ENCODE results near the gene SRC. TPM values are rescaled to one million over a fixed set of nuclear protein-coding genes. Genes with fewer than 3 reads are reported as not detected.

The SRC gene
- total RNA-seq, 1 experiment from 2014 or later, result 31.4 TPM

DNA sequence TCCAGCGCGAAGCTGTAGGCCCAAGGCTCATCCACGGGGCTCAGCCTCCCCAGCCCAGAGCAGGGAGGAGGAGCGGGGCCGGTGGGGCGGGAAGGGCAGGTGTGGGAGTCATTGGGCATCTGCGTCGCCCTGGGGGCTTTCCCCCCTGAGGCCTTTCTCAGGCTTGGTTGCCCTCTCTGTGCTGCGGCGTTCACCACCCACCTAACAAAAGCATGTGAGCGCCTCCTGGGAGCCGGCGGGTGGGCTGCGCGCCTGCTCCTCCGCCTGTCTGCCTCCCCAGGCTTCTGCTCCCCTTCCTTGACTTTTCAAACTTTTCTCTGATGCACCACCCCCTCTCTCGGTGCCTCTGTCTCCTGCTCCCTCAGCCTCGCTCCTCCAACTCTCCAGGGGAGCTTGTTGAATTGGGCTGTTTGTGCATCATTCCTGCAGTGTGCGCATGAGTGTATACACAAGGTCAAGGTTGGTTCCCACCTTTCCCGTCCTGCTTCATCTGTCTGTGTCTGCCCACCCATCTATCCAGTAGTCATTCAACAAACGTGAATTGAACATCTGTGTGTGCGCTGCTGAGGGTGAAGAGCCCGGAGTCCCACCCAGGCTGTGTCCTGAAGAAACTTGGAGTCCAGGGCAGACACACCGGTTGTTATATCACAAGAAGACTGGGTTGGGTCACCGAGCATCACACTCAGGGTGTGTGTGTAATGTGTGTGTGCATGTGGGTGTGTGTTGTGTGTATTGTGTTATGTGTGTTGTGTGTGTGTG, 92.7 kb downstream of the SRC start:
- peak; percentile 70 for DNase-seq
- Histone ChIP-seq H3K27me3 (ENCODE audit: control insufficient read depth, insufficient read depth, low read length) (no peaks in the 10 kb centered on the region), H3K4me3 (ENCODE audit: insufficient read depth, low read depth, low read length) (no peak overlapping the region), H3K36me3 (replicated peaks; ENCODE audit: control insufficient read depth, insufficient read depth, low read length) (no peaks in the 10 kb centered on the region)

DNA sequence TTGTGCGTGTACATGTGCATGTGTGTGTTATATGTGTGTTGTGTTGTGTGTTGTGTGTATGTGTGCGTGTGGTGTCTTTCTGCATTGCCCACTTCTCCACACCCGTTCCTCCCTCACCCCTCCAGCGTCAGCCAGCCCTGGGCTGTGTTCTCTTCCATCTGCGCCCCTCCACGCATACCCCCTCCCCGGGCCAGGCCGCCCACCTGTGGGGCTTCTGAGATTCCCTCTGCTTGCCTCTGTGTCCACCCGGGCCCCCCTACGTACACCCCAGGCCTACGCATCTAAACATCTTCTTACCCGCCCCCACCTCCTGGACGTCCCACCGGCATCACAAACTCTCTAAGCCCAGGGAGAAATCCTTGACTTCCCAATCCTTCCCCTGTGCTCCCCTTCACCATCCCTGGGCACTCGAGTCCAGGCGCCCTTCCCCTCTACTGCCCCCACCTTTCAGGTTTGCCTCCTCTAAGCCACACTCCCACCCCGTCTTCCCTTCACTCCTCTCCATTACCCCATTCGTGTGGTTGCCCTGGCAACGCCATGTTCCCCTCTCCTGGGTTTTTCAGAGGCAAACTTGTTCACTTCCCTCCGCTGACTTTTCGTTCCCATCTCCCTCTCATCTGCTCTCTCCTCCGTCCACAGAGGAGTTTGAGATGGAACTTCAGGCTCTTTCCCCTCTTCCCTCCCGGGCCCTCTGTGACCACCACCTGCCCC, 93.4 kb downstream of the SRC start:
- no peaks in the 10 kb centered on the region for H3K36me3 ChIP-seq (replicated peaks; ENCODE audit: control insufficient read depth, insufficient read depth, low read length)
- H3K27me3 ChIP-seq (ENCODE audit: control insufficient read depth, insufficient read depth, low read length), result no peaks in the 10 kb centered on the region
- H3K4me3 ChIP-seq (ENCODE audit: insufficient read depth, low read depth, low read length), result no peak overlapping the region
- DNase-seq, result peak; percentile 72

DNA sequence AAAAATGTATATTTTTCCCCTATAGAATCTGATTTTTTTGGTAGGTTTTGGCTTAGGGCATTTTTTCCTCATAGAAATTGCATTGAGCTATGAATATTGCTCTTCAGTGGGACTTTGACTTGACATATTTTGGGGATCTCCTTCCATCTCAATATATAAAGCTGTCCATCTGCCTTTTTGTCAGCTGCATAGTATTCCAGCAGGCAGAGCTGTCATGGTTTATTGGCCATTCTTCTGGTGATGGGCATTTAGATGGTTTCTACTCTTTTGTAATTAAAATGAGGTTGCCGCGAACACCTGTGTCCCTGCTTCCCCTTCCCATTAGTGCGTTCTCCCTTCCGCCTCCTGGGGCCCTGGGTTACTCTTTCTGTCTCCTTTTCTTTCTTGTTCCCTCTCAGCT, 95.1 kb downstream of the SRC start:
- no peaks in the 10 kb centered on the region for H3K36me3 ChIP-seq (replicated peaks; ENCODE audit: control insufficient read depth, insufficient read depth, low read length)
- no peaks in the 10 kb centered on the region; the same call in 1 of the 2 replicates for H3K27me3 ChIP-seq (ENCODE audit: control insufficient read depth, insufficient read depth, low read length)
- no peak for DNase-seq
- H3K4me3 ChIP-seq (ENCODE audit: insufficient read depth, low read depth, low read length), result no peak overlapping the region

GRCh38 chr20:37442547-37442946, 96.6 kb downstream of the SRC start:
- H3K4me3 ChIP-seq (ENCODE audit: insufficient read depth, low read depth, low read length), result no peak overlapping the region
- H3K27me3 ChIP-seq (ENCODE audit: control insufficient read depth, insufficient read depth, low read length), result no peaks in the 10 kb centered on the region; the same call in 1 of the 2 replicates
- DNase-seq, result no peak
- no peaks in the 10 kb centered on the region for H3K36me3 ChIP-seq (replicated peaks; ENCODE audit: control insufficient read depth, insufficient read depth, low read length)

DNA sequence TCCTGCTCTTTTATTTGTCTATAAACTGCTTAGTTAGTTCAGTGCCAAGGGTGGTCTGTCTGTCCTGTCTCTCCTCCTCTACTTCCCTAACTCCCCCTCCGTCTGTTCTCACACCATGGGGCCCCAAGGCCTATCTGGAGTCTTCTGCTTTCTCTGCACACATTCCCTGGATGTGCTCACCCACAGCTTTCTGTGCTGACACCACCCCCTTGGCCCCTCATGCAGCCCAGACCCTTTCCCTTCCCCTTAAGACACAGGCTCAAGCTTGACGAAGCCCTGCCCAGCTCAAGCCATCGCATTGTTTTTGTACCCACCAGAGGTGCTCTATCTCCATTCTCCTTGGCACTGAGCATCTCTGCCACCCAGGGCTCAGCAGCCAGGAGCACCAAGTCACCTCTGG, 97.0 kb downstream of the SRC start:
- Histone ChIP-seq H3K27me3 (ENCODE audit: control insufficient read depth, insufficient read depth, low read length) (no peaks in the 10 kb centered on the region; the same call in 1 of the 2 replicates), H3K36me3 (replicated peaks; ENCODE audit: control insufficient read depth, insufficient read depth, low read length) (no peaks in the 10 kb centered on the region)
- no peak for DNase-seq

GRCh38 chr20:37443596-37443995, 97.7 kb downstream of the SRC start:
- Histone ChIP-seq H3K36me3 (replicated peaks; ENCODE audit: control insufficient read depth, insufficient read depth, low read length) (no peaks in the 10 kb centered on the region), H3K4me3 (ENCODE audit: insufficient read depth, low read depth, low read length) (no peak overlapping the region), H3K27me3 (ENCODE audit: control insufficient read depth, insufficient read depth, low read length) (no peaks in the 10 kb centered on the region; the same call in 1 of the 2 replicates)
- no peak for DNase-seq

More for the DNA sequence above, 97.0 kb downstream of the SRC start:
- H3K4me3 ChIP-seq (ENCODE audit: insufficient read depth, low read depth, low read length), result no peak overlapping the region

DNA sequence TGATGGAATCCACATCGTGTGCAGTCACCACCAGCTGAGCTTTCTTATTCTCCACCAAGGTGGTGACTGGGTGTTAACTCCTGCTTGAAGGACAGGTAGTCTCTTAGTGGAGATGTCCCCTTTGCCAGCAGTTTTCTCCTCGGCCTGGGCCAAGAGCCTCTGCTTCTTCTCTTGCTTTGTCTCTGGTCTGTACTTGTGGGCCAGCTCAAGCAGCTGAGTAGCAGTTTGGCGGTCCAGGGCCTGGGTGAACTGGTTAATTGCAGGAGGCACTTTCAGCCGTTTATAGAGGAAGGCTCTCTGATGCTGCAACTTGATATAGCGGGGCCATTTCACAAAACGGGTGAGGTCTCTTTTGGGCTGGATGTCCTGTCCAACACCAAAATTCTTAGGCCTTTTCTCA, 99.1 kb downstream of the SRC start:
- Histone ChIP-seq H3K36me3 (replicated peaks; ENCODE audit: control insufficient read depth, insufficient read depth, low read length) (no peaks in the 10 kb centered on the region), H3K4me3 (ENCODE audit: insufficient read depth, low read depth, low read length) (no peak overlapping the region), H3K27me3 (ENCODE audit: control insufficient read depth, insufficient read depth, low read length) (no peaks in the 10 kb centered on the region; the same call in 1 of the 2 replicates)
- no peak for DNase-seq

- Histone ChIP-seq H3K4me3 (ENCODE audit: insufficient read depth, low read depth, low read length) (no peak overlapping the region), H3K27me3 (ENCODE audit: control insufficient read depth, insufficient read depth, low read length) (no peaks in the 10 kb centered on the region; the same call in 1 of the 2 replicates), H3K36me3 (replicated peaks; ENCODE audit: control insufficient read depth, insufficient read depth, low read length) (no peaks in the 10 kb centered on the region)
- DNase-seq, result no peak
These were observed 100.5 kb downstream of the SRC start for GRCh38 chr20:37446286-37447032.

DNA sequence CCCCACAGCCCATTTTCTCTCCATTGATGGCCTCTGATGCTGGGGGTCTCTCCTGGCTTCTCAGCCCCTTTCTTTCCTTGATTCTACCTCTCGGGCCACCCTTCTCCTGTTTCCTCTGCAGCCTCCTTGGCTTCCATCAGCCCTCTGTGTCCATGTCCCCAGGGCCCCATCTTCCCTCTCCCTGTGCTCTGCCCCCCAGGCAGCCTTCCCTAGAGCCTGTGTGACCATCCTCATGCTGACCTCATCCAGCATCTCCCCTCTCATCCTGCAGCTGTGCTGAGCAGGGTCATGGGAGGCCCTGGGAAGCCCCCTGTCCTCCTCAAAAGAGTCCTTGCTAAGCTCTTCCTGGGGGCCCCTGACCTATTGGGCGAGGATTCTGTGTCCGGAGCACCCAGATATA, 101.7 kb downstream of the SRC start:
- no peak for DNase-seq
- no peaks in the 10 kb centered on the region for H3K36me3 ChIP-seq (replicated peaks; ENCODE audit: control insufficient read depth, insufficient read depth, low read length)
- no peak overlapping the region for H3K4me3 ChIP-seq (ENCODE audit: insufficient read depth, low read depth, low read length)
- H3K27me3 ChIP-seq (ENCODE audit: control insufficient read depth, insufficient read depth, low read length), result no peaks in the 10 kb centered on the region; the same call in 1 of the 2 replicates

DNA sequence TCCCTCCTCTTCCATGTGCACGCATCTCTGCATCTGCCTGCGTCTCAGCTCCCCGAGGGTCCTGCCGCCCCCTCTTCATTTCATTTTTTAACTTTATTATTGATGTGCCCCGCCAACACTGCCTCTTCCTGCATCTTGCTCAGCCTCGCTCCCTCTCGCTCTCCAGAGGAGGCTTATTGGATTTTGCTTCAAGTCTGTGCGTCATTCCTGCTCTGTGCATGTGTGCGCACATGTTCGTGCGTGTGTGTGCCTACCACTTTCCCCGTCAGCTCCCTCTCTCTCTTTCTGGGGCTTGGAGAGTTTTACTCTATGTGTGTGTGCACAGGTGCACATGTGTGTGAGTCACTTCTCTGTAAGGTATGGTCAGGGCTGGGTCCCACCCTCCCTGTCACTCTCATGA, 103.3 kb downstream of the SRC start:
- H3K27me3 ChIP-seq (ENCODE audit: control insufficient read depth, insufficient read depth, low read length), result peaks cover under 1% of the 10 kb centered on the region; the same call in 1 of the 2 replicates
- H3K4me3 ChIP-seq (ENCODE audit: insufficient read depth, low read depth, low read length), result no peak overlapping the region
- no peak for DNase-seq
- H3K36me3 ChIP-seq (replicated peaks; ENCODE audit: control insufficient read depth, insufficient read depth, low read length), result no peaks in the 10 kb centered on the region

DNA sequence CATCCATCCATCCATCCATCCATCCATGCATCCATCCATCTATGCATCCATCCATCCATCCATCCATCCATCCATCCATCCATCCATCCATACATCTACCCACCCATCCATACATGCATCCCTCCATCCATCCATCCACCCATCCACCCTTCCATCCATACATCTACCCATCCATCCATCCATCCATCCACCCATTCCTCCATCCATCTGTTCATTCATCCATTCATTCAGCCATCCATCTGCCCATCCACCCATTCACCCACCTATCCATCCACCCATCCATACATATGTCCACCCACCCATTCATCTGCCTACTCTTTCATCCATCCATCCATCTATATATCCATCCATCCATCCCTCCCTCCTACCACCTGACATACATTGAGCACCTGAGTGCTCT, 104.4 kb downstream of the SRC start:
- DNase-seq, result no peak
- H3K36me3 ChIP-seq (replicated peaks; ENCODE audit: control insufficient read depth, insufficient read depth, low read length), result no peaks in the 10 kb centered on the region

DNA sequence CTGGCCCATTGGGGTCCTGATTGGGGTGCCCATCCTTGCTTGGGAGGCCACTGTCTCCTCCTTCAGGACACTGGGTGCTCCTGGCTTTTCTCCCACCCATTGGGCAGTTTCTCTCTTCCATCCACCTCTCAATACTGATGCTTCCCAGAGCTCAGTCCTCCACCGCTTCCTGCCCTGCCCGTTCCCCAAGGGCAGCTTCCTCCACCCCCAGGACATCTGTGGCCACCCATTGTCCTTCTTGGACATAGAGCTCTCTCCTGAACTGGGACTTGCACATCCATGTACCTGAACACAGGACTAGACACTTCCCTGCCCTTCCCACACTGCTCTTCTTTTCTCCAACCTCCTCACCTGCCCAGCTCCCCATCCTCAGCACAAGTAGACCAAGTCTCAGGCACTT, 105.7 kb downstream of the SRC start:
- H3K36me3 ChIP-seq (replicated peaks; ENCODE audit: control insufficient read depth, insufficient read depth, low read length), result no peaks in the 10 kb centered on the region
- H3K4me3 ChIP-seq (ENCODE audit: insufficient read depth, low read depth, low read length), result no peak overlapping the region
- H3K27me3 ChIP-seq (ENCODE audit: control insufficient read depth, insufficient read depth, low read length), result peaks cover 1% of the 10 kb centered on the region; the same call in 1 of the 2 replicates
- no peak for DNase-seq

More for the DNA sequence above, 104.4 kb downstream of the SRC start:
- H3K4me3 ChIP-seq (ENCODE audit: insufficient read depth, low read depth, low read length), result no peak overlapping the region
- H3K27me3 ChIP-seq (ENCODE audit: control insufficient read depth, insufficient read depth, low read length), result peaks cover 1% of the 10 kb centered on the region; the same call in 1 of the 2 replicates

GRCh38 chr20:37452236-37452635, 106.3 kb downstream of the SRC start:
- Histone ChIP-seq H3K27me3 (ENCODE audit: control insufficient read depth, insufficient read depth, low read length) (peaks cover 1% of the 10 kb centered on the region; the same call in 1 of the 2 replicates), H3K4me3 (ENCODE audit: insufficient read depth, low read depth, low read length) (no peak overlapping the region), H3K36me3 (replicated peaks; ENCODE audit: control insufficient read depth, insufficient read depth, low read length) (no peaks in the 10 kb centered on the region)
- DNase-seq, result no peak

DNA sequence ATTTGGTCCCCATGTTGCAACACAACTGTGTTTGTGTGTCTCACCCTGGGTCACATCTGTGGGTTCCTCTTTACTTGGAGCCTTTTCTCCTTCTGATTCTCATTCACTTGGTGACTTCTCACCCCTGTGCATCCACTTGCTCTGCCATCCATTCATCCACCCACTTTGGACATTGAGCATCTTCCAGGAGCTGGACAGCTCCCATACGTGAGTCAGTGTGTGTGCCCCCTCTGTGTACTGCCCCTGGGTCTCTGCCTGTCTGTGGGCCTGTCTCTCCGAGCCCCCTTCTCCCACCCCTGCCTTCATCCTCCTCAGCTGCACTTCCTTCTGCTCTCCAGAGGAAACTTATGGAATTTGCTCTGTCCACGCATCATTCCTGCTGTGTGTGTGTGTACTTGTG, 107.3 kb downstream of the SRC start:
- Histone ChIP-seq H3K4me3 (ENCODE audit: insufficient read depth, low read depth, low read length) (no peak overlapping the region), H3K27me3 (ENCODE audit: control insufficient read depth, insufficient read depth, low read length) (peaks cover 1% of the 10 kb centered on the region; the same call in 1 of the 2 replicates), H3K36me3 (replicated peaks; ENCODE audit: control insufficient read depth, insufficient read depth, low read length) (no peaks in the 10 kb centered on the region)
- no peak for DNase-seq
